HCT116 (cell line): Measurements from ENCODE around the gene ADRB1.

ENCODE experiments used
- POLR2A ChIP-seq: IDR thresholded peaks from 2 replicates; pipeline ENCODE4 v1.7.0; 2011; ENCODE audit warnings: borderline replicate concordance; ENCODE audit not compliant: insufficient read depth, insufficient read length; ENCODE audit errors: extremely low read depth
- RAD21 ChIP-seq: IDR thresholded peaks from 2 replicates; pipeline ENCODE4 v1.6.1; 2012; ENCODE audit warnings: low read depth, mild to moderate bottlenecking
- ZNF274 ChIP-seq: fragments of 200-500 bp; sonication (Bioruptor generic); IDR thresholded peaks from 2 replicates; pipeline ENCODE4 v1.6.1; 2014; ENCODE audit warnings: mild to moderate bottlenecking, low read depth, low read length, inconsistent platforms
- TF ChIP-seq, protein P1 (sequence below), 3 experiments: fragments of 200-600 bp in 1 of 3; sonication (generic) in 1 of 3; IDR thresholded peaks in 2 of 3; conservative IDR thresholded peaks in 1 of 3; 2 replicates each; pipeline ENCODE4 v1.5.1; 2012 to 2017; ENCODE audit warnings: low read depth in 2 of 3, low read length in 2 of 3, antibody characterized with exemption in 1 of 3, borderline replicate concordance in 1 of 3, control low read depth in 1 of 3, mild to moderate bottlenecking in 1 of 3, mixed read lengths in 1 of 3, mixed run types in 1 of 3, moderate library complexity in 1 of 3; ENCODE audit not compliant: insufficient read depth in 1 of 3
- TF ChIP-seq, protein P2 (sequence below): IDR thresholded peaks from 2 replicates; pipeline ENCODE4 v1.6.1; 2011; ENCODE audit warnings: mild to moderate bottlenecking, low read length, moderate library complexity; ENCODE audit not compliant: insufficient replicate concordance; ENCODE audit errors: extremely low read depth

DNA sequence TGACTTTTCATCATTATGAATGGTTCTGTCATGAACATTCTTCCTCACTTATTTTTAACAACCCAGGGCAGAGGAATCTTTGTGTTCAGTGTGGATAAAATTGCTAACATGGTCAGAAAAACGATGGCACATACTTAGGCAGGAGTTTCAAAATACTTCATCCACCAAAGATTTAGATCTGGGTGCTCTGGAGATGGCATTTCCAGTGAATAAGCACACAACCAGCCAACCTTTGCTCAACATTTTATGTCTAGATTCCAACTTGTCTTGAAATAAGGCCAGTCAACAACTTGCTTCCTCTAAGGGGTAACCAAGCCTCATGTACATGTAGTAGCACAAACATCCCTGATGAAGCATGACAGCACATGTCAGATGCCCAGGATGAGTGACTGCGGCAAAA is 33.4 kb upstream of the ADRB1 start:
- TF ChIP-seq ZNF274: no peak
- TF ChIP-seq, protein P1, sequence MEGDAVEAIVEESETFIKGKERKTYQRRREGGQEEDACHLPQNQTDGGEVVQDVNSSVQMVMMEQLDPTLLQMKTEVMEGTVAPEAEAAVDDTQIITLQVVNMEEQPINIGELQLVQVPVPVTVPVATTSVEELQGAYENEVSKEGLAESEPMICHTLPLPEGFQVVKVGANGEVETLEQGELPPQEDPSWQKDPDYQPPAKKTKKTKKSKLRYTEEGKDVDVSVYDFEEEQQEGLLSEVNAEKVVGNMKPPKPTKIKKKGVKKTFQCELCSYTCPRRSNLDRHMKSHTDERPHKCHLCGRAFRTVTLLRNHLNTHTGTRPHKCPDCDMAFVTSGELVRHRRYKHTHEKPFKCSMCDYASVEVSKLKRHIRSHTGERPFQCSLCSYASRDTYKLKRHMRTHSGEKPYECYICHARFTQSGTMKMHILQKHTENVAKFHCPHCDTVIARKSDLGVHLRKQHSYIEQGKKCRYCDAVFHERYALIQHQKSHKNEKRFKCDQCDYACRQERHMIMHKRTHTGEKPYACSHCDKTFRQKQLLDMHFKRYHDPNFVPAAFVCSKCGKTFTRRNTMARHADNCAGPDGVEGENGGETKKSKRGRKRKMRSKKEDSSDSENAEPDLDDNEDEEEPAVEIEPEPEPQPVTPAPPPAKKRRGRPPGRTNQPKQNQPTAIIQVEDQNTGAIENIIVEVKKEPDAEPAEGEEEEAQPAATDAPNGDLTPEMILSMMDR (IDR thresholded peaks at IDR 0.05 in 2 of 3, conservative IDR thresholded peaks at IDR 0.05 in 1 of 3; ENCODE audit: borderline replicate concordance in 1 of 3, insufficient read depth in 1 of 3, low read depth in 2 of 3, low read length in 2 of 3): no peak
- TF ChIP-seq POLR2A: no peak
- TF ChIP-seq RAD21: no peak
- TF ChIP-seq, protein P2, sequence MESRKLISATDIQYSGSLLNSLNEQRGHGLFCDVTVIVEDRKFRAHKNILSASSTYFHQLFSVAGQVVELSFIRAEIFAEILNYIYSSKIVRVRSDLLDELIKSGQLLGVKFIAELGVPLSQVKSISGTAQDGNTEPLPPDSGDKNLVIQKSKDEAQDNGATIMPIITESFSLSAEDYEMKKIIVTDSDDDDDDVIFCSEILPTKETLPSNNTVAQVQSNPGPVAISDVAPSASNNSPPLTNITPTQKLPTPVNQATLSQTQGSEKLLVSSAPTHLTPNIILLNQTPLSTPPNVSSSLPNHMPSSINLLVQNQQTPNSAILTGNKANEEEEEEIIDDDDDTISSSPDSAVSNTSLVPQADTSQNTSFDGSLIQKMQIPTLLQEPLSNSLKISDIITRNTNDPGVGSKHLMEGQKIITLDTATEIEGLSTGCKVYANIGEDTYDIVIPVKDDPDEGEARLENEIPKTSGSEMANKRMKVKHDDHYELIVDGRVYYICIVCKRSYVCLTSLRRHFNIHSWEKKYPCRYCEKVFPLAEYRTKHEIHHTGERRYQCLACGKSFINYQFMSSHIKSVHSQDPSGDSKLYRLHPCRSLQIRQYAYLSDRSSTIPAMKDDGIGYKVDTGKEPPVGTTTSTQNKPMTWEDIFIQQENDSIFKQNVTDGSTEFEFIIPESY: no peak
